Ascending aorta (tissue), 2 donors: ENCODE measurements around the gene GATAD2A. TPM values are rescaled to one million over a fixed set of nuclear protein-coding genes. Genes with fewer than 3 reads are reported as not detected.
A peak's percentile ranks its signal among the peaks of the same experiment; 100 is the strongest.
"Not testable (repeated sequence)": the region's sequence is repeated elsewhere in the genome, so short reads cannot be mapped to it uniquely, and the experiment has no call there.

ENCODE experiments used
- DNase-seq, 2 donors: peaks; one replicate each; pipeline ENCODE4 v3.0.0-alpha.2; 2019; ENCODE audit warnings: low spot score in 2 of 2
- H3K27ac ChIP-seq, 2 donors: fragments of 200-600 bp; sonication (generic); one replicate each; pipeline ENCODE4 v1.5.1; 2016 to 2017; ENCODE audit warnings: mild to moderate bottlenecking in 1 of 2
- H3K27me3 ChIP-seq: fragments of 200-600 bp; sonication (generic); one replicate; pipeline ENCODE4 v1.5.1; 2017
- H3K36me3 ChIP-seq, 2 donors: fragments of 200-600 bp; sonication (generic); one replicate each; pipeline ENCODE4 v1.5.1; 2016
- H3K4me1 ChIP-seq, 2 donors: fragments of 200-600 bp; sonication (generic); one replicate each; pipeline ENCODE4 v1.5.1; 2016 to 2017; ENCODE audit warnings: mild to moderate bottlenecking in 1 of 2
- H3K4me3 ChIP-seq, 2 donors: fragments of 200-600 bp; sonication (generic); one replicate each; pipeline ENCODE4 v1.5.1; 2016 to 2017; ENCODE audit warnings: mild to moderate bottlenecking in 1 of 2
- H3K9me3 ChIP-seq, 2 donors: fragments of 200-600 bp; sonication (generic); one replicate each; pipeline ENCODE4 v1.5.1; 2016
- CTCF ChIP-seq, 3 experiments: fragments of 200-600 bp in 2 of 3; fragments of 450-650 bp in 1 of 3; sonication (generic) in 2 of 3; IDR thresholded peaks; one replicate each; pipeline ENCODE4 v1.5.1; 2016 to 2019; ENCODE audit warnings: antibody characterized with exemption in 3 of 3, mild to moderate bottlenecking in 1 of 3, moderate library complexity in 1 of 3
- intact Hi-C: fragments of 100-400 bp; cut with DNase I; formaldehyde crosslinking; loops from one replicate; pipeline ENCODE4 v1.15.1; 2023
- total RNA-seq: library from RNA; depleted of rRNA; stranded (reverse); fragments of >200 nt; gene quantifications from one replicate; pipeline ENCODE4 v1.1.0, GENCODE V29; 2016

The GATAD2A gene
- total RNA-seq, 1 donor from 2014 or later, result 63.3 TPM

DNA sequence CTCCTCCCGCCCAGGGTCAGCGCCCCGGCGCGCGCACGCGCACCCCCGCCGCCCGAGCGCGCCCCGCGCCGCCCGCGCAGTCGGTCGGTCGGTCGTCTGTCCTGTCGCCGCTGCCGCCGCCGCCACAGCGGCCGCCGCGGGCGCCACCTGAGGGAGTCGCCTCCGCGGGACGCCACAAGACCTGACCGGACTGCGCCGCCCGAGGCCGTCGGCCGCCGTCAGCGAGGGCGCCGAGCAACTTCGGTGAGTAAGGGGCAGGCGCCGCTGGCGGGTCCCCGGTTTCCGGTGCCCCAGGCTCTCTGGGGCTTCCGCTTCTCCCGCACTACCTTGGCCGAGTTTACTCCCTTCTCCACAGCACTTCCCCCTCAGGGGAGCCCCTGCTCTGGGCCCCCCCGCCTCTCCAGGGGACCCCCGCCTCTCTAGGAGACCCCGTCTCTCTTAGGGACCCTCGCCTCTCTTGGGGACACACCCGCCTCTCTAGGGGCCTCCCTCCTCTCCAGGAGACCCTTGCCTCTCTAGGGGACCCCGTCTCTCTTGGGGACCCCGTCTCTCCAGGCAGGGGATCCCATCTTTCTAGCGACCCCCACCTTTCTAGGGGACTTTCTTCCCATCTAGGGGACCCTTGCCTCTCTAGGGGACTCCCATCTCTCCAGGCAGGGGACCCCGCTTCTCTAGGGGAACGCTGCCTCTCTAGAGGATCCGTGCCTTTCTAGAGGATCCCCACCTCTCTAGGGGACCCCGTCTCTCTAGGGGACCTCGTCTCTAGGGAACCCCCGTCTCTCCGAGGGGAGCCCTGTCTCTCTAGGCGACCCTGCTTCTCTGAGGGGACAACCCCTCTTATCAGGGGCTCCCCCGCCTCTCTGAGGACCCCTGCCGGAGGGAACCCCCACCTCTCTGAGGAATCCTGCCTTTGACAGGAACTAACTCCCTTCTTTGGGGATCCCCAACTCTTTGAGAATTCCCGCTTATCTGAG is 19.3 kb upstream of the GATAD2A start:
- no peak for DNase-seq
- intact Hi-C loops, result loop anchor here (1.0 to 2.0 kb wide), 3 partner anchors 19 to 104 kb away; partner anchors contain the start of gene GATAD2A
- H3K36me3 ChIP-seq, result no peaks in the 10 kb centered on the region
- peak overlapping the region; percentile 77 to 89 for H3K4me3 ChIP-seq
- H3K27me3 ChIP-seq, result no peaks in the 10 kb centered on the region
- TF ChIP-seq CTCF (IDR thresholded peaks at IDR 0.05), result no peak
- H3K27ac ChIP-seq, result peak overlapping the region; percentile 83 to 92
- H3K4me1 ChIP-seq, result peaks cover 13 to 42% of the 10 kb centered on the region in 2 donors
- H3K9me3 ChIP-seq, result no peaks in the 10 kb centered on the region

- Histone ChIP-seq H3K27me3 (no peaks in the 10 kb centered on the region), H3K4me1 (peaks cover 13 to 45% of the 10 kb centered on the region in 2 donors), H3K4me3 (peak overlapping the region; percentile 77 to 89), H3K27ac (peak overlapping the region; percentile 83 to 92), H3K9me3 (no peaks in the 10 kb centered on the region), H3K36me3 (no peaks in the 10 kb centered on the region)
- DNase-seq, result no peak
- intact Hi-C loops, result loop anchor here (2.0 kb wide), 1 partner anchor 20 kb away; no protein-coding TSS in a partner anchor
- TF ChIP-seq CTCF (IDR thresholded peaks at IDR 0.05), result no peak
These were observed 18.4 kb upstream of the GATAD2A start for GRCh38 chr19:19387108-19387507.

GRCh38 chr19:19388568-19389555 is 16.6 kb upstream of the GATAD2A start:
- H3K27me3 ChIP-seq, result no peaks in the 10 kb centered on the region
- TF ChIP-seq CTCF (IDR thresholded peaks at IDR 0.05), result no peak
- intact Hi-C loops, result no loop called here
- no peak for DNase-seq
- no peaks in the 10 kb centered on the region for H3K36me3 ChIP-seq
- peak overlapping the region; percentile 83 to 92 for H3K27ac ChIP-seq
- no peaks in the 10 kb centered on the region for H3K9me3 ChIP-seq
- peak overlapping the region in 1 of 2 donors; percentile 14 for H3K4me3 ChIP-seq
- H3K4me1 ChIP-seq, result peaks cover 13 to 45% of the 10 kb centered on the region in 2 donors

- DNase-seq, H3K9me3 ChIP-seq, intact Hi-C loops, H3K36me3 ChIP-seq, H3K27me3 ChIP-seq: not testable (repeated sequence)
- peaks cover 13 to 41% of the 10 kb centered on the region in 2 donors for H3K4me1 ChIP-seq
- peak overlapping the region; percentile 83 to 92 for H3K27ac ChIP-seq
- peak overlapping the region in 1 of 2 donors; percentile 14 for H3K4me3 ChIP-seq
These were observed 15.8 kb upstream of the GATAD2A start for GRCh38 chr19:19389683-19390082.

- DNase-seq, intact Hi-C loops, H3K4me3 ChIP-seq: not testable (repeated sequence)
These were observed 11.1 kb upstream of the GATAD2A start for GRCh38 chr19:19394333-19394732.

DNA sequence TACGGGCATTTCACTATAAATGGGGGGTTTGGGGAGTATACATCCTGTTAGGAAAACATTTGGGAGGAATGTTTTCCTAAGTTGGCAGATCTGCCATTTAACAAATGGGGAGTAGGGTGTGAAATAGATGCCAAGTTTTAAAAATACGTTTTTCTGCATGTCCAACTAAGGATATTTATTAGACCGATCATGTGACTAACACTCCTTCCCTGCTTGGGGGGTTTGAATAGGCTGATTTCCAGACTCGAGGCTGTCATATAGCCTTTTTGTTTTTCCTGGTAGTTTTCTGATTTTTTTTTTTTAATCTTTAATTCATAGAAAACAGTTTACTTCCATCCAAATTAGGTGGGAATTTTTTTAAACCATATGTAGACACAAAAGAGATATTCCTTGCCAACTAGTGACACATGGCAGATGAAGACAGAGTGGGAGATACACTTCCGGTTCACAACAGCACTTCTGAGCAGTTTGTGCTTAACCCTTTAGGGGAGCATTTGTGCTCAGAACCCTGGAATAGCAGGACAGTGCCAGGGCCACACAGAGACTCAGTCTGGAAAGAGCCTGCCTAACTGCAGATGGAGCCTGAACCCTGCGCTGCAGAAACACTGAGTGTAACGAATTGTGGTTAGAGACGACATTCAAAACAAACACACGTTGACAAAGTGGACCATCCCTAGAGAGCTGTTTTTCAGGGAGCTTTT is 5.6 kb upstream of the GATAD2A start:
- no peaks in the 10 kb centered on the region for H3K27me3 ChIP-seq
- H3K4me3 ChIP-seq, result peak overlapping the region in 1 of 2 donors; percentile 23
- H3K4me1 ChIP-seq, result peaks cover 0 to 22% of the 10 kb centered on the region in 2 donors
- DNase-seq, result no peak
- no peaks in the 10 kb centered on the region for H3K36me3 ChIP-seq
- intact Hi-C loops, result loop anchor here (10.0 kb wide), 1 partner anchor 265 kb away; the partner anchor contains the start of genes ATP13A1 and ZNF101
- TF ChIP-seq CTCF (IDR thresholded peaks at IDR 0.05), result peak in 1 of 3 experiments; percentile 6
- no peaks in the 10 kb centered on the region for H3K9me3 ChIP-seq
- H3K27ac ChIP-seq, result peak overlapping the region; percentile 59 to 60

More at GRCh38 chr19:19394333-19394732, 11.1 kb upstream of the GATAD2A start:
- not testable (repeated sequence) for H3K9me3 ChIP-seq, H3K36me3 ChIP-seq, H3K27me3 ChIP-seq, H3K27ac ChIP-seq
- peaks cover 0 to 21% of the 10 kb centered on the region in 2 donors for H3K4me1 ChIP-seq
